ENCODE results near the gene MTHFR.
A peak's percentile ranks its signal among the peaks of the same experiment; 100 is the strongest.

The MTHFR gene

GRCh38 chr1:11757047-11757446, 48.7 kb downstream of the MTHFR start:
- no peak for DNase-seq (ENCODE audit: low read depth)

- DNase-seq (ENCODE audit: low read depth): no peak
These were observed 52.1 kb downstream of the MTHFR start for GRCh38 chr1:11753555-11754208.

- DNase-seq (ENCODE audit: low read depth): no peak
These were observed 53.2 kb downstream of the MTHFR start for GRCh38 chr1:11752359-11753088.

GRCh38 chr1:11751087-11751486, 54.7 kb downstream of the MTHFR start:
- DNase-seq (ENCODE audit: low read depth): no peak

- no peak for DNase-seq (ENCODE audit: low read depth)
These were observed 55.8 kb downstream of the MTHFR start for GRCh38 chr1:11749996-11750395.

- no peak for DNase-seq (ENCODE audit: low read depth)
These were observed 56.5 kb downstream of the MTHFR start for GRCh38 chr1:11749203-11749689.

- no peak for DNase-seq (ENCODE audit: low read depth)
These were observed 57.2 kb downstream of the MTHFR start for GRCh38 chr1:11748294-11749202.

- no peak for DNase-seq (ENCODE audit: low read depth)
These were observed 58.8 kb downstream of the MTHFR start for GRCh38 chr1:11746795-11747487.

- no peak for DNase-seq (ENCODE audit: low read depth)
These were observed 59.7 kb downstream of the MTHFR start for GRCh38 chr1:11746092-11746491.

GRCh38 chr1:11744287-11744686, 61.5 kb downstream of the MTHFR start:
- DNase-seq (ENCODE audit: low read depth): no peak

- no peak for DNase-seq (ENCODE audit: low read depth)
These were observed 63.7 kb downstream of the MTHFR start for GRCh38 chr1:11741919-11742558.

GRCh38 chr1:11741482-11741881, 64.3 kb downstream of the MTHFR start:
- no peak for DNase-seq (ENCODE audit: low read depth)

GRCh38 chr1:11740258-11741192, 65.2 kb downstream of the MTHFR start:
- DNase-seq (ENCODE audit: low read depth): no peak

GRCh38 chr1:11738783-11739182, 67.0 kb downstream of the MTHFR start:
- no peak for DNase-seq (ENCODE audit: low read depth)

- no peak for DNase-seq (ENCODE audit: low read depth)
These were observed 67.7 kb downstream of the MTHFR start for GRCh38 chr1:11738096-11738495.

- DNase-seq (ENCODE audit: low read depth): no peak
These were observed 68.8 kb downstream of the MTHFR start for GRCh38 chr1:11736746-11737639.

- peak; percentile 75 for DNase-seq (ENCODE audit: low read depth)
These were observed 69.7 kb downstream of the MTHFR start, which contains the start of gene AGTRAP for GRCh38 chr1:11735854-11736745. TSS of gene AGTRAP (plus strand) at chr1:11736136. CDS start at chr1:11736209, 73 bp downstream.
